SK-N-SH (cell line): ENCODE results near the gene SIRT3. TPM values are rescaled to one million over a fixed set of nuclear protein-coding genes. Genes with fewer than 3 reads are reported as not detected.

Source experiments
- CTCF ChIA-PET: fragments of 300-600, 350-600 bp; formaldehyde crosslinking; extraction: SDS; loops from one replicate; lab custom pipeline; 2021; lab: Yijun Ruan, JAX
- POLR2A ChIA-PET: fragments of 350-600 bp; sonication (Branson Sonifier 250); formaldehyde crosslinking; extraction: SDS; loops from one replicate; lab custom pipeline; 2020; ENCODE audit warnings: antibody characterized with exemption, inconsistent platforms; lab: Yijun Ruan, JAX
- DNase-seq: peaks from one replicate; pipeline ENCODE4 v3.0.0; 2012
- H2AFZ ChIP-seq: fragments of 200-600 bp; sonication (generic); 2 replicates; pipeline ENCODE4 v1.8.1; 2016; ENCODE audit warnings: antibody characterized with exemption, mild to moderate bottlenecking, low read depth
- H3F3A ChIP-seq: fragments of 200-600 bp; sonication (generic); replicated peaks from 2 replicates; pipeline ENCODE3; 2016; ENCODE audit warnings: antibody characterized with exemption, mild to moderate bottlenecking; ENCODE audit not compliant: insufficient read depth
- H3K27ac ChIP-seq, 2 experiments: fragments of 200-500 bp in 1 of 2; fragments of 200-600 bp in 1 of 2; sonication (Bioruptor generic) in 1 of 2; sonication (generic), shearing (Covaris generic) in 1 of 2; 2 replicates each; pipeline versions ENCODE4 v1.5.1 to v1.6.1; 2014 to 2016; ENCODE audit warnings: low read depth in 2 of 2, inconsistent platforms in 1 of 2, low read length in 1 of 2, mild to moderate bottlenecking in 1 of 2, mixed read lengths in 1 of 2
- H3K27me3 ChIP-seq: fragments of 200-600 bp; sonication (generic), shearing (Covaris generic); 2 replicates; pipeline ENCODE4 v1.6.1; 2016; ENCODE audit warnings: mixed run types; ENCODE audit not compliant: insufficient read depth
- H3K36me3 ChIP-seq, 2 experiments: fragments of 200-500 bp in 1 of 2; fragments of 200-600 bp in 1 of 2; sonication (Bioruptor generic) in 1 of 2; sonication (generic) in 1 of 2; replicated peaks in 1 of 2; 2 replicates each; pipeline versions ENCODE3 to v1.5.1; 2014 to 2016; ENCODE audit warnings: low read length in 1 of 2, mild to moderate bottlenecking in 1 of 2; ENCODE audit not compliant: insufficient read depth in 2 of 2, control insufficient read depth in 1 of 2
- H3K4me1 ChIP-seq, 2 experiments: fragments of 200-500 bp in 1 of 2; fragments of 200-600 bp in 1 of 2; sonication (Bioruptor generic) in 1 of 2; sonication (generic), shearing (Covaris generic) in 1 of 2; 2 replicates each; pipeline versions ENCODE4 v1.5.1 to v1.6.1; 2014 to 2016; ENCODE audit warnings: low read depth in 1 of 2, low read length in 1 of 2, mixed run types in 1 of 2; ENCODE audit not compliant: insufficient read depth in 2 of 2, control insufficient read depth in 1 of 2
- H3K4me2 ChIP-seq: fragments of 200-600 bp; sonication (generic), shearing (Covaris generic); 2 replicates; pipeline ENCODE4 v1.6.1; 2017; ENCODE audit warnings: mixed run types
- H3K4me3 ChIP-seq, 2 experiments: fragments of 200-500 bp in 1 of 2; fragments of 200-600 bp in 1 of 2; sonication (Bioruptor generic) in 1 of 2; sonication (generic), shearing (Covaris generic) in 1 of 2; 2 replicates each; pipeline versions ENCODE4 v1.5.1 to v1.8.1; 2014 to 2016; ENCODE audit warnings: low read depth in 2 of 2, inconsistent platforms in 1 of 2, low read length in 1 of 2, mild to moderate bottlenecking in 1 of 2, mixed read lengths in 1 of 2, moderate library complexity in 1 of 2
- H3K79me2 ChIP-seq: fragments of 200-600 bp; sonication (generic); 2 replicates; pipeline ENCODE4 v1.8.1; 2017; ENCODE audit warnings: mild to moderate bottlenecking; ENCODE audit not compliant: insufficient read depth
- H3K9ac ChIP-seq: fragments of 200-600 bp; sonication (generic); 2 replicates; pipeline ENCODE4 v1.6.1; 2017; ENCODE audit warnings: mixed run types
- H3K9me2 ChIP-seq: fragments of 200-600 bp; sonication (generic); 2 replicates; pipeline ENCODE4 v1.6.1; 2017; ENCODE audit warnings: mixed run types
- H3K9me3 ChIP-seq: fragments of 200-600 bp; sonication (generic); 2 replicates; pipeline ENCODE4 v1.6.1; 2017; ENCODE audit warnings: mixed run types, mild to moderate bottlenecking, moderate library complexity
- H4K20me1 ChIP-seq: fragments of 200-600 bp; sonication (generic); 2 replicates; pipeline ENCODE4 v1.6.1; 2017; ENCODE audit warnings: mild to moderate bottlenecking, mixed run types; ENCODE audit not compliant: insufficient read depth
- CTCF ChIP-seq: fragments of 200-600 bp; sonication (generic); IDR thresholded peaks from 2 replicates; pipeline ENCODE4 v1.6.1; 2017; ENCODE audit warnings: antibody characterized with exemption, mild to moderate bottlenecking, moderate library complexity
- EP300 ChIP-seq, 2 experiments: IDR thresholded peaks; 2 replicates each; pipeline versions ENCODE4 v1.4.0 to v1.6.1; 2012; ENCODE audit warnings: borderline replicate concordance in 1 of 2, low read depth in 1 of 2, low read length in 1 of 2
- FOXJ3 ChIP-seq: sonication (generic); formaldehyde crosslinking; IDR thresholded peaks from 2 replicates; pipeline ENCODE4 v1.5.1; 2020; ENCODE audit warnings: mild to moderate bottlenecking, missing genetic modification reagents
- IRF3 ChIP-seq: fragments of 150-350 bp; IDR thresholded peaks from 2 replicates; pipeline ENCODE4 v1.6.1; 2016; ENCODE audit warnings: mild to moderate bottlenecking, low read depth, low read length
- JUND ChIP-seq: IDR thresholded peaks from 2 replicates; pipeline ENCODE4 v1.4.0; 2012
- MEF2A ChIP-seq: IDR thresholded peaks from 2 replicates; pipeline ENCODE4 v1.4.0; 2012; ENCODE audit warnings: low read depth, borderline replicate concordance
- MXI1 ChIP-seq: IDR thresholded peaks from 2 replicates; pipeline ENCODE4 v1.6.1; 2012; ENCODE audit warnings: mild to moderate bottlenecking, low read depth, low read length, improper control_type of control experiment
- NFIC ChIP-seq: IDR thresholded peaks from 2 replicates; pipeline ENCODE4 v1.4.0; 2012; ENCODE audit warnings: borderline replicate concordance
- NRF1 ChIP-seq: IDR thresholded peaks from 2 replicates; pipeline ENCODE4 v1.6.1; 2012; ENCODE audit warnings: low read depth, mild to moderate bottlenecking, low read length
- PBX3 ChIP-seq: IDR thresholded peaks from 2 replicates; pipeline ENCODE4; 2012
- POLR2AphosphoS5 ChIP-seq: IDR thresholded peaks from 2 replicates; pipeline ENCODE4 v1.6.1; 2012; ENCODE audit warnings: low read depth, low read length
- RAD21 ChIP-seq: IDR thresholded peaks from 2 replicates; pipeline ENCODE4 v1.6.1; 2012; ENCODE audit warnings: mild to moderate bottlenecking, low read length
- REST ChIP-seq: IDR thresholded peaks from 2 replicates; pipeline ENCODE4 v1.6.1; 2012; ENCODE audit warnings: mild to moderate bottlenecking, low read depth, low read length, moderate library complexity
- RFX5 ChIP-seq: IDR thresholded peaks from 2 replicates; pipeline ENCODE4 v1.6.1; 2012; ENCODE audit warnings: mild to moderate bottlenecking, improper control_type of control experiment, low read length
- RXRA ChIP-seq: IDR thresholded peaks from 2 replicates; pipeline ENCODE4 v1.4.0; 2012; ENCODE audit warnings: low read depth, mild to moderate bottlenecking, borderline replicate concordance
- TCF12 ChIP-seq: IDR thresholded peaks from 2 replicates; pipeline ENCODE4 v1.4.0; 2012
- TEAD4 ChIP-seq: IDR thresholded peaks from 2 replicates; pipeline ENCODE4 v1.4.0; 2012; ENCODE audit warnings: mild to moderate bottlenecking, borderline replicate concordance; ENCODE audit not compliant: insufficient read depth
- WGBS: methylation state at CpG from one replicate; pipeline ENCODE4 v1.1.6; 2017; ENCODE audit warnings: low lambda C conversion rate; 5-methylcytosine and 5-hydroxymethylcytosine counted together
- polyA plus RNA-seq, 3 experiments: library from polyadenylated mRNA; depleted of rRNA; stranded (reverse); fragments of >200 nt; gene quantifications; 2 replicates each; pipeline ENCODE4 v1.2.3, GENCODE V29; 2012

Gene SIRT3
- polyA plus RNA-seq, 1 of the 3 experiments (the other 2 are of a cell fraction), result 34.4 TPM

GRCh38 chr11:267491-267994 is 31.4 kb upstream of the SIRT3 start (continued):
- TF ChIP-seq CTCF (no peak), POLR2AphosphoS5 (no peak)

GRCh38 chr11:266676-267439 is 30.7 kb upstream of the SIRT3 start:
- Histone ChIP-seq H3K4me2 (no peak overlapping the region), H3K9ac (no peak overlapping the region), H3K27ac (no peak overlapping the region), H3K9me3 (no peaks in the 10 kb centered on the region), H3K9me2 (no peaks in the 10 kb centered on the region), H3F3A (peaks cover 12% of the 10 kb centered on the region), H2AFZ (no peak overlapping the region), H3K36me3 (no peaks in the 10 kb centered on the region), H3K79me2 (no peaks in the 10 kb centered on the region), H3K4me1 (peaks cover 0 to 6% of the 10 kb centered on the region in 2 experiments; a peak in 1 of 4 replicates), H3K4me3 (no peak overlapping the region), H4K20me1 (no peaks in the 10 kb centered on the region), H3K27me3 (no peaks in the 10 kb centered on the region)
- POLR2A ChIA-PET, result no interaction called here
- WGBS, result 38% methylated on average over 11 of the region's 13 CpGs
- DNase-seq, result no peak
- TF ChIP-seq RXRA, result no peak
- no peak for TF ChIP-seq RFX5
- TF ChIP-seq JUND, result no peak
- no peak for TF ChIP-seq PBX3
- no peak for TF ChIP-seq MEF2A
- no peak for TF ChIP-seq POLR2AphosphoS5
- no peak for TF ChIP-seq TCF12
- CTCF ChIA-PET, result interaction anchor here (1.3 to 2.4 kb wide), 3 partner anchors 10 to 18 kb away, joined by 3 to 19 read pairs (median 6); no protein-coding TSS in a partner anchor

- Histone ChIP-seq H3K27me3 (no peaks in the 10 kb centered on the region), H4K20me1 (no peaks in the 10 kb centered on the region), H3K4me3 (no peak overlapping the region), H3K4me1 (no peaks in the 10 kb centered on the region), H3K9ac (no peak overlapping the region), H3K9me3 (no peaks in the 10 kb centered on the region), H3K4me2 (no peak overlapping the region), H3K27ac (no peak overlapping the region), H2AFZ (no peak overlapping the region), H3K79me2 (no peaks in the 10 kb centered on the region), H3F3A (peaks cover 8% of the 10 kb centered on the region), H3K36me3 (no peaks in the 10 kb centered on the region), H3K9me2 (no peaks in the 10 kb centered on the region)
- CTCF ChIA-PET, result interaction anchor here (1.0 to 1.8 kb wide), 2 partner anchors 11 to 23 kb away, joined by 3 to 12 read pairs; no protein-coding TSS in a partner anchor
- DNase-seq, result no peak
- 24% methylated on average over 4 of the region's 4 CpGs for WGBS
- POLR2A ChIA-PET, result no interaction called here
- TF ChIP-seq TEAD4 (no peak), NFIC (no peak), MXI1 (no peak), RAD21 (no peak), RFX5 (no peak), NRF1 (no peak), TCF12 (no peak), EP300 (IDR thresholded peaks at IDR 0.05; ENCODE audit: borderline replicate concordance in 1 of 2, low read depth in 1 of 2, low read length in 1 of 2) (no peak), FOXJ3 (CRISPR knock-in tag) (no peak), IRF3 (no peak), REST (no peak)
These were observed 25.5 kb upstream of the SIRT3 start for GRCh38 chr11:261624-262023.
